Inflammatory macrophage (primary cell): ENCODE results near the gene MECP2.
"Not testable (repeated sequence)": the region's sequence is repeated elsewhere in the genome, so short reads cannot be mapped to it uniquely, and the experiment has no call there.

Source experiments
- DNase-seq, 2 donors: peaks; one replicate each; pipeline ENCODE4 v3.0.0-alpha.2; 2020 to 2022

MECP2 gene

GRCh38 chrX:154015581-154016264 lies 81.8 kb downstream of the MECP2 start:
- DNase-seq, result no peak

DNA sequence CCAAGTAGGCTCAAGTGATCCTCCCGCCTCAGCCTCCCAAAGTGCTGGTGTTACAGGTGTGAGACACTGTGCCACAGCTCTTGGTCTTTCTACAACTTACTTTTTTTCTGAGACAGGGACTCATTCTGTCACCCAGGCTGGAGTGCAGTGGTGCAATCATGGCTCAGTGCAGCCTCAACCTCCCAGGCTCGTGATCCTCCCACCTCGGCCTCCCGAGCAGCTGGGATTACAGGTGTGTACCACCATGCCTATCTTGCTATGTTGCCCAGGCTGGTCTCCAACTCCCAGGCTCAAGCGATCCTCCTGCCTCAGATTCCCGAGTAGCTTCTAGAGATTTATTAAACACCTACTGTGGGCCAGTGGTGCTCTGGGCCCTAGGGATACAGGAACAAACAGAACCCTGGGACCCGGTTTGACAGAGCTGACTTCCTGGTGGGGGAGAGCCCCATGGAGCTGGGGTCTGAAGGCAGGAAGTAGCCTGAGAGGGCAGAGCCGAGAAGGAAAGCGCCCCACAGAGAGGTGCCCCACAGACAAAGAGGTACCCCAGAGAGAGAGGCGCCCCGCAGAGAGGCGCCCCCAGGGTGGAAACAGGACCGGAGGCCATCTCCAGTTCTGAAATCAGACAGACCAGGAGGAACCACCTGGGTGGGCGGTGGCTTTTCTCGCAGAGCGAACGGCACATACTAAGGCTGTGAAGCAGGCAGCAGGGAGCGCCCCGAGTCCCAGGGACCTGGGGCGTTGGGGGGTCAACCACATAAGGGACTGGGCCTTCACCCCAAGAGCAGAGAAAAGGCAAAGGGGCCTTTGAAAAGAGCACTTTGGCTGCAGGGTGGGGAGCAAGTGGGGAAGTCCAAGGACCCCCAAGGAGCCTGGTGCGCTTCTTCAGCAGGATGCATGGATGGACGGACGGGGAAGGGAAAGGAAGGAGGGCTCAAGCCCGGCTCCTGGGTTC lies 82.8 kb downstream of the MECP2 start:
- DNase-seq, result no peak

DNA sequence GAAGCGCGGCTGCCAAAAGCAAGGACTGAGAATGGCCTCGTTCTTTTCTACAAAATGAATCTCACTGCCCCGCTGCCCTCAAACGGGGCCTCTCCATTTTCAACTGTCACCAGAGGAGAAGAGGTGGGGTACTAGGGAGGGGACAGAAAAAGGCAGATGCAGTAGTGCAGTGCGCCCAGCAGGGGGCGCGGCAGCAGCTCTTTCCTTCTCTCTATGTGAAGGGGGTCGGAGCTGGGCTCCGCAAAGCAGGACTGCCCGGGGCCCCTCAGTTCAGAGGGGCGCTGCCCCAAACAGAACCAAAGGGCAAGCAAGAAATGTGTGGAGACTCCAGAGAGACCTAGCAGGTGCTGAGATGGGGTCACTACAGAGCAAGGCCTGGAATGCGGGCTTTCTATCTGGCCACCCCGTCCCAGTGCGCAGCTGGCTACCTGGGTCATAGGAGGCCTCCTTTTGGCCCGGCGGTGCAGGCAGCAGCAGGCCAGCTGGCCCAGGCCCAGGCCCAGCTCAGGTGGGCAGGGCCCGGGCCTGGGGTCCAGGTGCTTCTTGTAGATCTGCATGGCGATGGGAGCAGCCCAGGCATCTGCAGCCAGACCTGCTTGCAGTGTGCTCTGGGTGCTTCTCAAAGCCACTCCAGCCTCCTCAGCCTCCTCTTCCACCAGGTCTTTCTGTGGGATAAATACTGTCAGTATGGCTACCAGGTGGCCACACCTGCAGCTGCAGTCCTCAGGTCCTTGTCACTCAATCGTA lies 83.7 kb downstream of the MECP2 start:
- peak; percentile 19 to 29 for DNase-seq

DNA sequence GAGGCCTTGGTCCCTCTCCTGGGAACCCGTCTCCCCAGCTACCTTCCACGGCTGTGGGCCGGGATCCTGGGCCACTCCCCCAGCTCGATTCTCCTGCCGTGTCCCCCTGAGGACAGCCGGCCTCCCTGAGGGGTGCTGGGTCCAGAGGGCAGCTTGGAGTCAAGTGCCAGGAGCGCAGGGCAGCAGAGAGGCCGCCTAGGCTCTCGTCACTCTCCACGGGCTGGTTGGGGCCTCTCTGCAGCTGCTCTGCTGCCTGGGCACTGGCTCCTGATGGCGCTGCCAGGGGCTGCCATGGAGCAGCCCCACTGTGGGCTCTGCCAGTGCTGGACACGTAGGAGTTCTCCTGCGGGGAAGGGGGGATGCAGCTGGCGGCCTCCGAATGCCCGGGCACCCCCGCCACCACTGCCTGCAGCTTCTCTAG lies 84.5 kb downstream of the MECP2 start:
- DNase-seq, result no peak

GRCh38 chrX:154012336-154012991 lies 85.1 kb downstream of the MECP2 start:
- no peak for DNase-seq

- no peak for DNase-seq
Observed at GRCh38 chrX:154011376-154012335, 85.9 kb downstream of the MECP2 start.

GRCh38 chrX:154010330-154011087 lies 87.0 kb downstream of the MECP2 start:
- DNase-seq, result peak; percentile 68 to 75

- DNase-seq, result no peak
Observed at GRCh38 chrX:154008521-154008920, 89.0 kb downstream of the MECP2 start.

GRCh38 chrX:154006947-154007346 lies 90.6 kb downstream of the MECP2 start:
- no peak for DNase-seq

DNA sequence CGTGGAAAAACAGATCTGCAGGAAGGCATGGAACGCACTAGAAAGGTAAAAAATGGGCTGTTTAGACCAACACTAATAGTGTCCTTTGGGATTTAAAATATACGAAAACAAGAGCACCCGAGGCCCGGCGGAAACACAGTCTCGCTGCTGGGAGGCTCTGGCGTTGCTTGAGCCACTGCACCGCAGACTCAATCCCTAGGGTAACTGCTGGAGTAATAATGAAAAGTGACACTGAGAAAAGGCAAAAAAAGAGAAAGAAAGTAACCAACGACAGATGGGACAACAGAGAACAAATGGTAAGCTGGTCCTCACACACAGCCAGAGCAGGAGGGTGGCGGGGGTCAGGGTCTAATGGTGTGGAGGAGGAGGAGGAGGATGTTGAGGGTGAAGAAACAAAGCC lies 93.2 kb downstream of the MECP2 start:
- no peak for DNase-seq

DNA sequence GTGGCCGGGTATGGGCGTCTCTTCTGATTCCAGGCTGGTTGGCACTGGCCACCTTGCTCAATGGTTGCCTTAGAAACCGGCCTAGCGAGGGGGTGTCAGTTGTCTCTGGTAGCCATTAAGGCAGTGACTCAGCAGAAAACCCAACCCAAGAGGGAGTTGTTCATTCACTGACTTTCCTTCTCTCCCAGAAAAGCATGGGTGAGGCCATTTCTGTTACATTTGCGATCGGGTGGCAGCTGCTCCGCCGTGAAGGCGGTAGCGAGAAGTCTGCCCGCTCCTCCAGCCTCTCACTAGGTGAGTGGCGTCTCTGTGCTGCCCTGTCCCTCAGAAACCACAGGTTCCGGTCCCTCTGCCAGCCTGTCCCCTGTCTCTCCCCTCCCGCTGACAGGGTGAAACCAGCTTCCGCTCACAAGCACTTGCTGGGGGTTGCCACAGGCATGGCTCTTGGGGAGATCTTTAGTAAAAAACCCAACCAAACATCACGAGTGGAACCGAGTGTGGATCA lies 95.2 kb downstream of the MECP2 start:
- peak; percentile 78 to 79 for DNase-seq

DNA sequence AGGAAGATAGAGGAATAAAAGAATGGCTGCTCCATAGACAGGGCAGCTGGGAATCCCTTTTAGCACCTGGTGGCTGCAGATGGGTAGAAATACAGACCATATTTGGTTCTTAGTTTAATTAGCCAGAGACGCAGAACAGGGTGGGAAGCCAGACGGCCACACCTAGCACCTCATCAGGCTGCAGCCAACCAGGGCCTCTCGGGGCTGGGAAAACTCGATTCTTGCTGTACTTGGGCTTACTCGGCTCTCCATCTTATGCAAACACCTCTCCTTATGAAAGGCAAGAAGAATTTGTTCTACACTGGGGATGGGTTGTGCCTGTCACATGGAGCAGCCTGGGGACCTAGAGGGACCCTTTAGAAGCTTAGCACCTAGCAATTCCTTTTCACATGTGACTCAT lies 97.5 kb downstream of the MECP2 start:
- DNase-seq, result no peak

DNA sequence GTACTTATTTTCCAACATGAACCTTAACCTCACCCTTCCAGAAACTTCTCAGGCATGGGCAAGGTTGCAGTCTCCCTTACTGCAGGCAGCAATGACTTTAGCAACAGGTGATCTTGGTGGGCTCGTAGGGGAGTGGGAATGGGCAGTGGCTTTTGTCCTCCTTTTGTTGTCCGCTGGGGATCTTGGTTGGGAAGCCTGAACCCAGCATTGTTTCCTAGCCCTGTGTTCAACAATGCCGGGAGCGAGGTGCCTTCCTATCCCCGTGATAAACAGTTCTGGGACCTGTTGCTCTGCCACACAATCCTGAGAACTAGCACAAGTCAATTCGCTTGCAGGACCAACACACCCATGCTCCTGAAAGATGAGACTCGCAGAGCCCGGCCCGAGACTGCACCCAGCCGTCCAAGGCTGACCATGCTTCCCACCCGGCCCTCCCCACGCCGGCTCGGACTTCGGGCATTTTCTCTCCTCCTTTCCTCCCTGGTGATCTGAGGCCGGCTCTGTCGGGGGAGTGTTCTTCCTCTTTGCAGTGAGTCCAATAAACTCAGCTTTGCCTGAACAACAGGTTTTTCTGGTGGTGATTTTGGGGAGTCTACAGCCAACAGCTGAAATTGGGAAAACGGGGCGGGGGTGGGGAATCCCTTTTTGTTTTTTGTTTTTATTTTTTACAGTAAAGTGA lies 98.0 kb downstream of the MECP2 start:
- no peak for DNase-seq

DNA sequence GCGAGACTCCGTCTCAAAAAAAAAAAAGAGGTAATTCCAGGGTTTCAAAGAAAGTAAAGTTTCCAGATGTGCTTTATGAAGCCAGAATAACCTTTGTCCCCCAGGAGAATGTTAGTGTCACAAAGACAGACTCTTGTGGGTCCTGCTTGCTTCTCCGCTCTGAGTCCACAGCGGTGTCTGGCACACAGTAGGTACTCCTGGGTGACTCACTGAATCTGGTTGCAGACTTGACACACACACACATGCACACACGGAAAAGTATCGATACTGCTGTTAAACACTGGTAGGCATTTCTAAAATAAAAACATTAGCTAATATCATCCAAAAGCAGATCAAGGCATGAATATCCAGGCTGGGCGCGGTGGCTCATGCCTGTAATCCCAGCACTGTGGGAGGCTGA lies 102.0 kb downstream of the MECP2 start:
- DNase-seq, result no peak

DNA sequence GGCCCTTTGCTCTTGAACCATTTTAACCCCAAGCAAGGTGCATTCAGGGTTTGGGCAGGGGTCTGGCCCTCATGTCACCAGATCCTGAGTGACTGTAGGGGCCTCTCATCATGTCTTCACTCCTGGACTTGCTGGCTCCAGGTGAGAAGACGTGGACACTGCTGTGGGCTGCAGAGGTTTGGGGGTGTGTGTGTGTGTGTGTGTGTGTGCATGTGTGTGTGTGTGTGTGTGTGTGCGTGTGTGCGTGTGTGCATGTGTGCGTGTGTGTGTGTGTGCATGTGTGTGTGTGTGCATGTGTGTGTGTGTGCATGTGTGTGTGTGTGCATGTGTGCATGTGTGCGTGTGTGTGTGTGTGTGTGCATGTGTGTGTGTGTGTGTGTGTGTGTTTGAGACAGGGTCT lies 103.1 kb downstream of the MECP2 start:
- DNase-seq, result not testable (repeated sequence)

DNA sequence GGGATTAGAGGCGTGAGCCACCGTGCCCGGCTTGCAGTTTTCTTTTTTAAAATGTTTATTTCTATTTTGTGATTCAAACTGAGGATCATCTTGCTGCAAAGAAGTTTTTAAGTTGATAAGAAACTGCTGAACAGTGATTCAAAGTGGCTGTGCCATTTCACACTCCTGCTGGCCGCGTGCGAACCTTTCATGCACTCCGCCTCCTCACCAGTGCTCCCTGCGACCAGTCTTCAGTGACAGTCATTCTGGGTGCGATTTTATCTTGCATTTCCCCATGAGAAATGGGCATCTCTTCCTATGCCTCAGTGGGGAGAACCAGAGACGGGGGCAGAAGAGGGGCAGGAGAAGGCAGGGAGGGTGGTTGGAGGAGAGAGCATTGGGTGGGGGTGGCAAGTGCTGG lies 103.5 kb downstream of the MECP2 start:
- DNase-seq, result no peak

- DNase-seq, result no peak
Observed at GRCh38 chrX:153993079-153993478, 104.4 kb downstream of the MECP2 start.

- DNase-seq, result peak; percentile 38 to 39
Observed at GRCh38 chrX:153992180-153992579, 105.3 kb downstream of the MECP2 start.

DNA sequence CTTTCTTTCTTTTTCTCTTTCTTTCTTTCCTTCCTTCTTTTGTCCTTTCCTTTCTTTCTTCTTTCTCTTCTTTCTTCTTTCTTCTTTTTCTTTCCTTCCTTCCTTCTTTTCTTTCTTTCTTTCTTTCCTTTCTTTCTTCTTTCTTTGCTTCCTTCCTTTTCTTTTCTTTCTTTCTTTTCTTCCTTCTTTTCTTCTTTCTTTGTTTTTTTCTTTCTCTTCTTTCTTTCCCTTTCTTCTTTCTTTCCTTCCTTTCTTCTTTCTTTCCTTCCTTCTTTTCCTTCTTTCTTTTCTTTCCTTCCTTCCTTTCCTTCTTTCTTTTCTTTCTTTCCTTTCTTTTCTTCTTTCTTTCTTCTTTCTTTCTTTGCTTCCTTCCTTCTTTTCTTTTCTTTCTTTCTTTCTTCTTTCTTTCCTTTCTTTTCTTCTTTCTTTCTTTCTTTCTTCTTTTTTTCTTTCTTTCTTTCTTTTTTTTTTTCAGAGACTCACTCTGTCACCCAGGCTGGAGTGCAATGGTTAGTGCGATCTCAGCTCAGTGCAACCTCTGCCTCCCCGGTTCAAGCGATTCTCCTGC lies 106.4 kb downstream of the MECP2 start:
- no peak for DNase-seq
